Fibroblast of peridontal ligament (primary cell): ENCODE results near the gene CDK2AP2.

ENCODE experiments used
- DNase-seq: peaks from one replicate; pipeline ENCODE4 v3.0.0-alpha.2; 2010; ENCODE audit errors: extremely low read depth

Gene CDK2AP2

GRCh38 chr11:67503119-67504004 lies 4.6 kb downstream of the CDK2AP2 start:
- DNase-seq: no peak

GRCh38 chr11:67502328-67502979 lies 5.5 kb downstream of the CDK2AP2 start:
- DNase-seq: no peak

- DNase-seq: no peak
Observed at GRCh38 chr11:67501854-67502253, 6.1 kb downstream of the CDK2AP2 start.

- no peak for DNase-seq
Observed at GRCh38 chr11:67500831-67501715, 6.9 kb downstream of the CDK2AP2 start.

- DNase-seq: no peak
Observed at GRCh38 chr11:67500484-67500821, 7.5 kb downstream of the CDK2AP2 start.

GRCh38 chr11:67499808-67500483 lies 8.0 kb downstream of the CDK2AP2 start:
- no peak for DNase-seq

GRCh38 chr11:67498544-67498972 lies 9.4 kb downstream of the CDK2AP2 start:
- no peak for DNase-seq

GRCh38 chr11:67497656-67498291 lies 10.2 kb downstream of the CDK2AP2 start:
- DNase-seq: no peak

GRCh38 chr11:67496113-67496512 lies 11.8 kb downstream of the CDK2AP2 start:
- DNase-seq: no peak

GRCh38 chr11:67495234-67496005 lies 12.5 kb downstream of the CDK2AP2 start:
- no peak for DNase-seq

GRCh38 chr11:67494371-67495233 lies 13.4 kb downstream of the CDK2AP2 start:
- DNase-seq: no peak

- no peak for DNase-seq
Observed at GRCh38 chr11:67493548-67494370, 14.2 kb downstream of the CDK2AP2 start.

- no peak for DNase-seq
Observed at GRCh38 chr11:67492801-67493547, 15.0 kb downstream of the CDK2AP2 start.

GRCh38 chr11:67492069-67492727 lies 15.8 kb downstream of the CDK2AP2 start:
- no peak for DNase-seq

GRCh38 chr11:67491276-67492068 lies 16.5 kb downstream of the CDK2AP2 start:
- no peak for DNase-seq

GRCh38 chr11:67490727-67491065 lies 17.3 kb downstream of the CDK2AP2 start:
- DNase-seq: no peak
